Measurements from ENCODE around the gene AP3B1.

Gene AP3B1

GRCh38 chr5:78103232-78103918, 191.1 kb downstream of the AP3B1 start:
- TF ChIP-seq CTCF (IDR thresholded peaks at IDR 0.05; ENCODE audit: insufficient read depth, low read length, poor library complexity, severe bottlenecking): no peak
- Histone ChIP-seq H3K4me3 (replicated peaks; ENCODE audit: low read depth, low read length) (no peak overlapping the region), H3K36me3 (ENCODE audit: control insufficient read depth, insufficient read depth, low read length) (no peaks in the 10 kb centered on the region; the same call in none of the 2 replicates), H3K27me3 (replicated peaks; ENCODE audit: control insufficient read depth, insufficient read depth, low read length) (no peaks in the 10 kb centered on the region)
- DNase-seq (ENCODE audit: extremely low read depth, insufficient read length): no peak

- no peak overlapping the region for H3K4me3 ChIP-seq (replicated peaks; ENCODE audit: low read depth, low read length)
- no peak for DNase-seq (ENCODE audit: extremely low read depth, insufficient read length)
- H3K36me3 ChIP-seq (ENCODE audit: control insufficient read depth, insufficient read depth, low read length): no peaks in the 10 kb centered on the region; the same call in none of the 2 replicates
- no peak for TF ChIP-seq CTCF (IDR thresholded peaks at IDR 0.05; ENCODE audit: insufficient read depth, low read length, poor library complexity, severe bottlenecking)
- H3K27me3 ChIP-seq (replicated peaks; ENCODE audit: control insufficient read depth, insufficient read depth, low read length): no peaks in the 10 kb centered on the region
Observed at GRCh38 chr5:78102500-78102899, 192.0 kb downstream of the AP3B1 start.

GRCh38 chr5:78095125-78095524, 199.4 kb downstream of the AP3B1 start:
- DNase-seq (ENCODE audit: extremely low read depth, insufficient read length): no peak
- H3K36me3 ChIP-seq (ENCODE audit: control insufficient read depth, insufficient read depth, low read length): no peaks in the 10 kb centered on the region; the same call in none of the 2 replicates
- H3K27me3 ChIP-seq (replicated peaks; ENCODE audit: control insufficient read depth, insufficient read depth, low read length): no peaks in the 10 kb centered on the region
- TF ChIP-seq CTCF (IDR thresholded peaks at IDR 0.05; ENCODE audit: insufficient read depth, low read length, poor library complexity, severe bottlenecking): no peak
- H3K4me3 ChIP-seq (replicated peaks; ENCODE audit: low read depth, low read length): no peak overlapping the region

GRCh38 chr5:78090002-78090401, 204.5 kb downstream of the AP3B1 start:
- Histone ChIP-seq H3K36me3 (ENCODE audit: control insufficient read depth, insufficient read depth, low read length) (no peaks in the 10 kb centered on the region; the same call in 1 of the 2 replicates), H3K4me3 (replicated peaks; ENCODE audit: low read depth, low read length) (no peak overlapping the region), H3K27me3 (replicated peaks; ENCODE audit: control insufficient read depth, insufficient read depth, low read length) (no peaks in the 10 kb centered on the region)
- no peak for TF ChIP-seq CTCF (IDR thresholded peaks at IDR 0.05; ENCODE audit: insufficient read depth, low read length, poor library complexity, severe bottlenecking)
- no peak for DNase-seq (ENCODE audit: extremely low read depth, insufficient read length)

- no peak for DNase-seq (ENCODE audit: extremely low read depth, insufficient read length)
- Histone ChIP-seq H3K36me3 (ENCODE audit: control insufficient read depth, insufficient read depth, low read length) (no peaks in the 10 kb centered on the region), H3K27me3 (replicated peaks; ENCODE audit: control insufficient read depth, insufficient read depth, low read length) (no peaks in the 10 kb centered on the region), H3K4me3 (replicated peaks; ENCODE audit: low read depth, low read length) (no peak overlapping the region)
- TF ChIP-seq CTCF (IDR thresholded peaks at IDR 0.05; ENCODE audit: insufficient read depth, low read length, poor library complexity, severe bottlenecking): no peak
Observed at GRCh38 chr5:78078858-78079257, 215.6 kb downstream of the AP3B1 start.

Measured in GM06990 (cell line).